Measurements from ENCODE around the gene EPYC.

Gene EPYC

DNA sequence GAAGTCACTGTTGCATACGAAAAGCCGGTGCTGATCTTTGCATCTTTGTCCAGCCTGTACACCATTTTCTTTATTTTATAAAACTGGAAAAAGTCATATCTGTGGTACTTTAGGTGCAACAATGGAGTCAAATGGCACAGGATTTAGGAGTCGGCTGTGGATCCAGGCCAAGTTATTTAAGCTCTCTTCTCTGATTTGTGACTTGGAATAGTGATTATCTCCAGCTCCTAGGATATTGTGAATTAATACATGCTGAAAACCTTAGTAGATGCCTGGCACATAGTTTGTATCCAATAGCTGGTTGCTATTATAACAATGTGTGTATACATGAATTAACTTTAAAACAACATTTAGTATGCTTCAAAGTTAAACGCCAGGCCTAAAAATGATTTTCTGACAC lies 43.6 kb downstream of the EPYC start:
- TF ChIP-seq SIN3A (IDR thresholded peaks at IDR 0.05; ENCODE audit: borderline replicate concordance, insufficient read depth, low read length) (no peak), FOXP2 (optimal IDR thresholded peaks at IDR 0.05; ENCODE audit: borderline replicate concordance, extremely low read depth, extremely low read length, insufficient read depth) (no peak)
- TF ChIP-seq, protein P1, sequence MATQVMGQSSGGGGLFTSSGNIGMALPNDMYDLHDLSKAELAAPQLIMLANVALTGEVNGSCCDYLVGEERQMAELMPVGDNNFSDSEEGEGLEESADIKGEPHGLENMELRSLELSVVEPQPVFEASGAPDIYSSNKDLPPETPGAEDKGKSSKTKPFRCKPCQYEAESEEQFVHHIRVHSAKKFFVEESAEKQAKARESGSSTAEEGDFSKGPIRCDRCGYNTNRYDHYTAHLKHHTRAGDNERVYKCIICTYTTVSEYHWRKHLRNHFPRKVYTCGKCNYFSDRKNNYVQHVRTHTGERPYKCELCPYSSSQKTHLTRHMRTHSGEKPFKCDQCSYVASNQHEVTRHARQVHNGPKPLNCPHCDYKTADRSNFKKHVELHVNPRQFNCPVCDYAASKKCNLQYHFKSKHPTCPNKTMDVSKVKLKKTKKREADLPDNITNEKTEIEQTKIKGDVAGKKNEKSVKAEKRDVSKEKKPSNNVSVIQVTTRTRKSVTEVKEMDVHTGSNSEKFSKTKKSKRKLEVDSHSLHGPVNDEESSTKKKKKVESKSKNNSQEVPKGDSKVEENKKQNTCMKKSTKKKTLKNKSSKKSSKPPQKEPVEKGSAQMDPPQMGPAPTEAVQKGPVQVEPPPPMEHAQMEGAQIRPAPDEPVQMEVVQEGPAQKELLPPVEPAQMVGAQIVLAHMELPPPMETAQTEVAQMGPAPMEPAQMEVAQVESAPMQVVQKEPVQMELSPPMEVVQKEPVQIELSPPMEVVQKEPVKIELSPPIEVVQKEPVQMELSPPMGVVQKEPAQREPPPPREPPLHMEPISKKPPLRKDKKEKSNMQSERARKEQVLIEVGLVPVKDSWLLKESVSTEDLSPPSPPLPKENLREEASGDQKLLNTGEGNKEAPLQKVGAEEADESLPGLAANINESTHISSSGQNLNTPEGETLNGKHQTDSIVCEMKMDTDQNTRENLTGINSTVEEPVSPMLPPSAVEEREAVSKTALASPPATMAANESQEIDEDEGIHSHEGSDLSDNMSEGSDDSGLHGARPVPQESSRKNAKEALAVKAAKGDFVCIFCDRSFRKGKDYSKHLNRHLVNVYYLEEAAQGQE (IDR thresholded peaks at IDR 0.05; ENCODE audit: insufficient read depth in 1 of 2, low read depth in 2 of 2, low read length in 2 of 2): no peak

DNA sequence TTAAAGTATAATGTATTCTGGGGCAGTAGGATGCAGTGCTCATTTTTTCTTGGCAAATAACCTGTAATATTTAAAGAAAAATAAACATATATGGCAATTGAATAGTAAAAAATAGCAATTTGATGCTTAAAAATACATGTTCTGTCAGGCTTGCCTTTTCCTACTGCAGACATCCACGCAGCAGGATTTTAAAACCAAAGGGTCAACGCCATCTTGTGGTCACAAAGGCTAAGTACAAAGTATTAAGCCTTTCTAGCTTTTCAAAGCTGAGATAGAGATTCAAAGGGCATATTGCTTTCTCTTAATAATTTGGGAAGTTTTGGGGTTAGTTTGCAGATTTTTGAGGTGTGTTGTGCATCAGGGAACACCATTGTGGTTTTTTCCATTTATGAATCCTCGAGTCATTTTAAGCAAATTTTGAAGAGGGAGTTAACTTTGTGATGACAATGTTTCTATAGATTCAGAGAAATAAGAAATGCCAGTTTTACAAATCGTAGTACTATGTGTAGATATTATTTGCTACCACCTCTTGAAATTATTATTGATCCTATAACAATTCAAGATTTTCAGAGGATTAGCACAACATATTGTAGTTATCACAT lies 45.1 kb downstream of the EPYC start:
- TF ChIP-seq FOXP2 (optimal IDR thresholded peaks at IDR 0.05; ENCODE audit: borderline replicate concordance, extremely low read depth, extremely low read length, insufficient read depth): no peak
- no peak for TF ChIP-seq TAF1 (IDR thresholded peaks at IDR 0.05; ENCODE audit: borderline replicate concordance, insufficient read depth, low read length)
- no peak for TF ChIP-seq SIN3A (IDR thresholded peaks at IDR 0.05; ENCODE audit: borderline replicate concordance, insufficient read depth, low read length)
- TF ChIP-seq, protein P1 (IDR thresholded peaks at IDR 0.05; ENCODE audit: insufficient read depth in 1 of 2, low read depth in 2 of 2, low read length in 2 of 2): no peak
- TF ChIP-seq POLR2AphosphoS5 (IDR thresholded peaks at IDR 0.05; ENCODE audit: low read depth, low read length): no peak

DNA sequence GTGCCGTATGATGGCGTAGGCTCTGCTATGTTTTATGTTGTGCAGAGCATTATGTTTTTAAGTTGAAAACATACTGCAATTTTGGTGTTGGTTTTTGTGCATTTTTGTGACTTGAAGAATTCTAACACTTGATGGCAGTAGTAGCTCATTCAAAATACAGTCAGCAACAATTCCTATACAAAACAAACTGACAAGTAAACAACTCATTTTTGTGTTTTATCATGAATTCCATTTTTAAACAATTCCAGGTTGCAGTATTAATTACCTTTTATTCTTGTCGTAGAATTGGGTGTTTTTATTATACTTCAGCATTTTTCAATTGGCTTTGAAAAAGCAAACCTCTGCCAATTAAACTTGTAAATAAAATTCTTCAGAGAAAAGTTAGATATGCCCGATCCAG lies 45.7 kb downstream of the EPYC start:
- TF ChIP-seq TAF1 (IDR thresholded peaks at IDR 0.05; ENCODE audit: borderline replicate concordance, insufficient read depth, low read length) (no peak), FOXP2 (optimal IDR thresholded peaks at IDR 0.05; ENCODE audit: borderline replicate concordance, extremely low read depth, extremely low read length, insufficient read depth) (no peak)

DNA sequence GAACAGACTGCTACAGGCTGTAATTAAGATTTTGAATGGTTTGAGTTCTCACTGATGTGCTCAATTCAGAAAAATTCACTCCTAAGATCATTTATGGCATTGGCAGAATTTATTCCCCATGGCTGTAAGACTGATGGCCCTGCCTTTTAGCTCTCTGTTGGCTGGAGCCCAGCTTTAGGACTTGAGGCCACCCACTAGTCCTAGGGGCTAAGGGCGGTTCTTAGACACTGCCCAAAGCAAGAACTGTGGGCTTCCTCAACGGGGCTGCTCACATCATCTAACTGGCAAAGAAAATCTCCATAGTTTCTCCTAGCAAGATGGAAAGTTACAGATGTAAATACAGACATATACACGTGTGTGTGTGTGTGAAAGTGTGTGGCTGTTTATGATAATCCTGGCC lies 46.4 kb downstream of the EPYC start:
- TF ChIP-seq TAF1 (IDR thresholded peaks at IDR 0.05; ENCODE audit: borderline replicate concordance, insufficient read depth, low read length): no peak
- TF ChIP-seq FOXP2 (optimal IDR thresholded peaks at IDR 0.05; ENCODE audit: borderline replicate concordance, extremely low read depth, extremely low read length, insufficient read depth): no peak
- TF ChIP-seq POLR2AphosphoS5 (IDR thresholded peaks at IDR 0.05; ENCODE audit: low read depth, low read length): no peak
- TF ChIP-seq, protein P1 (IDR thresholded peaks at IDR 0.05; ENCODE audit: insufficient read depth in 1 of 2, low read depth in 2 of 2, low read length in 2 of 2): no peak
- no peak for TF ChIP-seq SIN3A (IDR thresholded peaks at IDR 0.05; ENCODE audit: borderline replicate concordance, insufficient read depth, low read length)

DNA sequence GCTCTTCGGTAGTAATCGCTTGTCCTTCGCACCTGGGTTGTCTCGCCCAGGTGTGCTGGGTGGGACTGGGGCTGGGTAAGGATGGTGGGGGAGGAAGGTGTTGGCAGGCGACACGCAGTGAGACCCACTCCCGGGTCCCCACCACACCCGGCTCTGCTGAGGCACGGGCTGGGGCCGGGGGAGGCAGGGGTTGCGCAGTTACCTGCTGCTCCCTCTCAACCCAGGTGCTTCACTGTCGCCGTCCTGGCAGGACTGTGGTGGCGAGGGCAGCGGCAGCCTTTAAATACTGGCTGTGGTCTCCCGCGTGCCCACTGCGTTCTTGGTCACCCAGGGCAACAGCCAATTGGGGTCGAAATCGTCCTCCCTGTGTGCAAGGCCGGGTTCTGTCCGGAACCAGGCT lies 49.9 kb downstream of the EPYC start, which contains the start of gene CCER1:
TSS of gene CCER1 (minus strand) at position 256 of the 400 bp plus-strand sequence. CDS start 434 bp downstream, outside the sequence.
- TF ChIP-seq, protein P1 (IDR thresholded peaks at IDR 0.05; ENCODE audit: insufficient read depth in 1 of 2, low read depth in 2 of 2, low read length in 2 of 2): no peak
- TF ChIP-seq FOXP2 (optimal IDR thresholded peaks at IDR 0.05; ENCODE audit: borderline replicate concordance, extremely low read depth, extremely low read length, insufficient read depth) (no peak), POLR2AphosphoS5 (IDR thresholded peaks at IDR 0.05; ENCODE audit: low read depth, low read length) (no peak), SIN3A (IDR thresholded peaks at IDR 0.05; ENCODE audit: borderline replicate concordance, insufficient read depth, low read length) (no peak), TAF1 (IDR thresholded peaks at IDR 0.05; ENCODE audit: borderline replicate concordance, insufficient read depth, low read length) (no peak)

Measured in PFSK-1 (cell line).